GM19438 (cell line): ENCODE data around the gene KIF14.
"Not testable (repeated sequence)": the region's sequence is repeated elsewhere in the genome, so short reads cannot be mapped to it uniquely, and the experiment has no call there.

Experiments used
- ATAC-seq: cut with Tn5 transposase; IDR thresholded peaks from one replicate; pipeline ENCODE4 v1.9.1; 2021; ENCODE audit warnings: low read depth; ENCODE audit not compliant: unreplicated experiment

Gene KIF14

GRCh38 chr1:200550367-200550766 lies 70.2 kb downstream of the KIF14 start:
- no peak for ATAC-seq

GRCh38 chr1:200547386-200547785 lies 73.2 kb downstream of the KIF14 start:
- ATAC-seq: no peak

- ATAC-seq: no peak
Measured at GRCh38 chr1:200546577-200546976, 74.0 kb downstream of the KIF14 start.

- ATAC-seq: no peak
Measured at GRCh38 chr1:200542162-200542561, 78.4 kb downstream of the KIF14 start.

DNA sequence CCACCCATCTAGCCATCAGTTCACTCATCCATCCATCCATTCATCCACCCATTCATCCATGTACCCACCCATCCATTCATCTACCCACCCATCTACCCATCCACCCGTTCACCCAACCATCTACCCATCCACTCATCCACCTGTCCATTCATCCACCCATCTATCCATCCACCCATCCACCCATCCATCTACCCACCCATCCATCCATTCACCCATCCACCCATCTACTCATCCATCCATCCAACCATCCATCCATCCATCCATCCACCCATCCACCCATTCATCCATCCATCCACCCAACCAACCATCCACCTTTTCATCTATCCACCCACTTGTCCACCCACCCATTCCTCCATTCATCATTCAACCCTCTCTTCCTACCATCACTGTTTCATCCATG lies 80.3 kb downstream of the KIF14 start:
- no peak for ATAC-seq

- ATAC-seq: no peak
Measured at GRCh38 chr1:200538179-200538578, 82.4 kb downstream of the KIF14 start.

DNA sequence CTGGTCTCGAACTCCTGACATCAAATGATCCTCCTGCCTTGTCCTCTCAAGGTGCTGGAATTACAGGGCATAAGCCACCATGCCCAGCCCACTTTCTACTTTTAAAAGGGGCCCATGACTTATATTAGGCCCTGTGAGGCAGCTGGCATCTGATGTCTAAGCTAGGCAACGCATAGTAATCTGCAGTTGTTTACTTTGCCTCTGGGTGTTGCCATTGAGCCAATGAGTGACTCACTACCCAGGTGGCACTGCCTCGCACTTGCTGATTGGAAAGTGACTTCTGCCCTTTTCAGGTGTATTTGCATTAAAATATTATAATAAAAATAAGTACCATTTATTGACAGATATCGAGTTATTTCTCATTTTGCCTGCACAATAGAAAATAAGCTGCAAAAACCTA lies 84.9 kb downstream of the KIF14 start:
- peak; percentile 56 for ATAC-seq

DNA sequence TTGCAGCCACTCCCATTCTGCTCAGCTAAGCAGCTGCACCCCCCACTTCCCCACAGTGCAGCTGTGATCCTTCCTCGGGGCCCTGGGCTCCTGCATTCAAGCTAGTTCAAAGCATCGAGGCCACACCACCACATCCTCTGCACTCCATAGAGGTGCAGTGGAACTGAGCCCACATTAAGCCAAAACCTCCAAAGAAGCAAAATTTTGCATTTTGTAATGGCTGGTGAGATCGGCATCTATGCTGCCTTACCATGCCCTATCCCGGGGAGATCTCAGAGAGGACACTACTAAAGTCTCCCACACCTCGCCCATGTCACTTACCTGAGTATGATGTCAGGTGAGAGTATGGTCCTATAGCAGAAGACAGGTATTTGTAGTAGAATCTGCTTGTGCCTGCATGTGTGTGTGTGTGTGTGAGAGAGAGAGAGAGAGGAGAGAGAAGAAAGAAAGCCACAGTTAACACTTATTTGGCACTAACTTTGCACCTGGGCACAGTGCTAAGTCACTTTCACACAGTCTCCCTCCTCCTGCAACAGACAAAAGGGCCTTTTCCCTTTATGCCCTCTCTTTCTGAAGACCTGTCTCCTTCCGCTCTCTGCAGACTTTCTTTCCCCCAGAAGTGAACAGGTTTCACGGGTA lies 89.8 kb downstream of the KIF14 start:
- no peak for ATAC-seq

- no peak for ATAC-seq
Measured at GRCh38 chr1:200528858-200529606, 91.5 kb downstream of the KIF14 start.

DNA sequence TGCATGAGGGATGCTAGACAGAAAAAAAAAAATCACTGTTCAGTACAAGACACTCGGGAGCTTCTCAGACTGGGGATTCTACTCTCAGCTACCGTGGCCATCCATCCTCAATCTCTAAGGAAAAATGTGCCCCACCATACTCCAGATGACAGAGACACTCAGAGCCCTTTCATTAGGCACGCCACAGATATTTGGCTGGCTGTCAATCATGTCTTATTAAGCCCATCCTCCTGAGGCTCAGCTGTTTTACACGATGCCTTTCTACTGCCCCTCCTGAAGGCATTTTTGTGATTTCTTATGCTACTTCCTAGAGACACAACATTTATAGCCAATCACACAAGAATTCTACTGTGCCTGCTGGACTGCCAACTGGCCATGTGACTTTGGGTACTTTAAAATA lies 92.9 kb downstream of the KIF14 start:
- no peak for ATAC-seq

GRCh38 chr1:200526709-200527612 lies 93.6 kb downstream of the KIF14 start:
- ATAC-seq: peak; percentile 62

DNA sequence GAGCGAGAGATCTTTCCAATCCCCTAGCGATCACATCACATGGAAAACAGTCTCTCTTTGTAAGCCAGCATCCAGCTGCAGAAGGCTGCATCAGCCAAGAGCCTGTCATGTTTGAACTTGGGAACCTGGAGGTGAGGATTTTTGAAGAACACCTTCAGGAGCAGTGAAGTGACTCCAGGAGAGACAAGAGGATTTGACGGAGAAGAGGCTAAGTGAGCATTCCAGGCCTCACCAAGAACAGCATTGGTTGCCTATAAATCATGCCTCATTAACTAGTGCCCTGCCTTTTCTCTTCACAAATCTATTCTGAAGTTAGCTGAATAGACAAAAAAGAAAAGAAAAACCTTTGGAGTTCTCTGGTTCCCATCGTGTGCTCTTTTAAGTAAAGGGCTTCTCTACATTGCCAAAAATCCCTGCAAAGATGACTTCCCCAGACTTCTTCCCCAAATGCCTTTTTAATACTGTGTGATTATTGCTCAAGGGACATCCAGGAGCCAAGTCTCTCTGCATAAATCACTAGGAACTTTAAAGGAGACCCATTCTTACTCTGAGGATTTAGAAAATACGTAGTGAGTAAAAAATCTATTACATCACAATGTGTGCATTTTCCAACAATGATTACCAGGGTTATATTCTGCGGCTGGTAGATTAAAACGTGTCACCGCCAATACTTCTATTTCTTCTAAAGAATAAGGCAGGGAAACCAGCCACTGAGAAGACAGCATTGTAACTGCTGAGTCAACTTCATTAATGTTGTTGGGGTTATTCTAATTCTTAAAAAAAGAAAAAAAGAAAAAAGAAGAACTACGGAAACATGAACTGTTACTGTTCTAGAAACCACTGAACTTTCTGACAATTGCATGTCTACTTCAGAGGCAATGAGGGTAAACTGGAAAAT lies 95.2 kb downstream of the KIF14 start:
- no peak for ATAC-seq

DNA sequence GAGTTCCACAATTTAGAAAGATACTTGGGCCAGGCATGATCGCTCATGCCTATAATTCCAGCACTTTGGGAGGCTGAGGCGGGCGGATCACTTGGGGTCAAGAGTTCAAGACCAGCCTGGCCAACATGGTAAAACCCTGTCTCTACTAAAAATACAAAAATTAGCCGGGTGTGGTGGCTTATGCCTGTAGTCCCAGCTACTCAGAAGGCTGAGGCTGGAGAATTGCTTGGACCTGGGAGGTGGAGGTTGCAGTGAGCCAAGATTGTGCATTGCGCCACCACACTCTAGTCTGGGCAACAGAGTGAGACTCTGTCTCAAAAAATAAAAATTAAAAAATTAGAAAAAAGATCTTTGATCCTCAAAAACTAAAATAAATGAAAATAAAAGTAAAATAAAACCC lies 96.0 kb downstream of the KIF14 start:
- ATAC-seq: not testable (repeated sequence)

- ATAC-seq: no peak
Measured at GRCh38 chr1:200524092-200524491, 96.5 kb downstream of the KIF14 start.

DNA sequence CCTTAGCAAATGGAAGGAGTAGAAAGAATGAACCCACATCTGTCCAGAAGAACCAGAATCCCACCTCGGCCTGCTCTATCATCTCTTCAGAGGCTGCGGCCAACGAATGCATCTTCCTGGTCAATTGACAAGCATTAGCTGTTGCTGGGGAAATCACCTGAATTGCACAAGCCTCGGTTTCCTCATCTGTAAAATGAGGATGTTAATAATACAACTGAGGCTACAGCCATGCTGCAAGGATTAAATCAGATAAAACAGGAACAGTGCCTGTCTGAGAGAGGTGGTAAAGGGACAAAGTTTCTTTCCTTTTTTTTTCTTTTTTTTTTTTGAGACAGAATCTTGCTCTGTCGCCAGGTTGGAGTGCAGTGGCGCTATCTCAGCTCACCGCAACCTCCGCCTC lies 99.8 kb downstream of the KIF14 start:
- no peak for ATAC-seq

DNA sequence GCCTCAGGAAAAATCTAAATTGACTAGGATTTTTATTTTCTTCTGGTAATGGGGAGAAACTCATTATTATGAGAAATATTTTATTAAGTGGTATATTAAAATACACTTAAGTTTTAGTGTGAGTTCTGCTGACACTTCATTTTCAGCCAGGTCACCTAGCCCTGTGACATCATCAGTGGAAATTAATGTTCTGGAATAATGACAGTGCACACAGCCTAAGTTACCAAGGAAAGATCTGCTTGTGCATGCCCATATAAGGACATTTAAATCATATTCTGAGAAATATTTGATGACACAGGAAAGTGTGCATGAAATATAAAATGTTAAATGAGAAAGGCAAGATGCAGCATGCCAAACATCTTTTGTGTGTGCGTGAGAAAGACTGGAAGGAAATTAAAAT lies 102.0 kb downstream of the KIF14 start:
- no peak for ATAC-seq

DNA sequence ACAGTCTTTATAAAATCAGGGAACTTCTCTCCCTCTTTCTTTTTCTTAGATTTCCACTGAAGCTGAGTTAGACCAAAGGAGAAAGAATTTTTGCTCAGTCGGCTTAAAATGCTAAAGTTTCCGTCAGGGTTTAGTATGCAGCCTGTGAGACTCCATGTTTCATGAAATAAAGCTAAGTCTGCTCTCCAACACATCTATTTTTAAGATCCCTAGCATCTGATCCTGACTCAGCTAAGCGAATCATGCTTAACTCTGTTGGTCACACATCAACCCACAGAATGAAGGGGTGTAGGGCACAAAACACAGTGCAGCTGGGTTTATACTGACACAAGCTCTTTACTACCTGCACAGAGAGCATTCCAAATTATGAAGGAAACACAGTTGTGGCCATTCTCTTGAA lies 108.4 kb downstream of the KIF14 start:
- ATAC-seq: no peak

DNA sequence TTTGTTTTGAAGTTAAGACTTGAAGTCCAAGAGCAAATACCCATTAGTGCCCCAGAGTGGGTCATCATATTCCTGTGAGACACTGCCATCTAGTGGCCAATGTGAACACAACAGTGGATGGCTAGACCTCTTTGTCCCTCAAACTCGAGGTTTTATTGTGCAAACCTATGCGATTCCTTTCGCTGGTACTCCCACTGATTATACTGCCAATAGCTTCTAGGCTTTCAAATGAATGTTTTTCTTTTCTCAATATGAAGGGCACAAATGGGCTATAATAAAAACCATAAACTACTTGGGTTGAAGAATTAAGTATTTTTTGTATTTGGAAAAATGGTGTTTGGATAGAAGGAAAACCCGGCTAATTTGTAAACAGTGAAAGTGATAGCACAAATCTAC lies 110.3 kb downstream of the KIF14 start:
- peak; percentile 83 for ATAC-seq

DNA sequence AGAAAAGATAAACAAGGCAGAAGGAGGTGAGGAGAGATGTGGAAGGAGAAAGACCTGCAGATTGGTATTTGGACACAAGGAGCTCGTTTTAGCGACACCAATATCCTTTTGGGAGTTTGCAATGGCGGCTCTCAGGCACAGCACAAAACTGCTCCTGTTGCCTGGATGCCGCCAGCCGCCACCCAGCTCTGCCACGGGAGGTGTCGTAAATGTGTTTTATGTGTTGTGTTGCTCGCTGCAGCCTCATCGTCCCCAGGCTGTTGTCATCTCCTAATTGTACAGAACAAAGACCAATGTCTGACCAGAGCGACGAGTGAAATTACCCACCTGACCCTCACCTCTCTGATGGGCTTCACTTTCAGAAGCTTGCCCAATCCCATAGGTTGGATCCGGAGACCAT lies 114.1 kb downstream of the KIF14 start:
- ATAC-seq: no peak

GRCh38 chr1:200505257-200505656 lies 115.3 kb downstream of the KIF14 start:
- no peak for ATAC-seq
